Uterus (tissue), 4 donors: ENCODE data around the gene TCF3. TPM values are rescaled to one million over a fixed set of nuclear protein-coding genes. Genes with fewer than 3 reads are reported as not detected.
A peak's percentile ranks its signal among the peaks of the same experiment; 100 is the strongest.

Experiments
- DNase-seq, 2 donors: peaks; one replicate each; pipeline ENCODE4 v3.0.0-alpha.2; 2019 to 2020
- H3K27ac ChIP-seq, 2 donors: fragments of 200-600 bp; sonication (generic); 1 replicate in 1 of 2; 2 replicates in 1 of 2; pipeline ENCODE4 v1.5.1; 2016 to 2018
- H3K27me3 ChIP-seq, 2 donors: fragments of 200-600 bp; sonication (generic); one replicate each; pipeline ENCODE4 v1.5.1; 2018 to 2019; ENCODE audit warnings: control low read depth in 1 of 2
- H3K36me3 ChIP-seq, 2 donors: fragments of 200-600 bp; sonication (generic); one replicate each; pipeline ENCODE4 v1.5.1; 2019; ENCODE audit warnings: control low read depth in 1 of 2
- H3K4me1 ChIP-seq, 2 donors: fragments of 200-600 bp; sonication (generic); one replicate each; pipeline ENCODE4 v1.5.1; 2018 to 2019; ENCODE audit warnings: control low read depth in 1 of 2
- H3K4me3 ChIP-seq, 2 donors: fragments of 200-600 bp; sonication (generic); 1 replicate in 1 of 2; 2 replicates in 1 of 2; pipeline ENCODE4 v1.5.1; 2018 to 2019; ENCODE audit warnings: mild to moderate bottlenecking in 1 of 2
- H3K9me3 ChIP-seq, 2 donors: fragments of 200-600 bp; sonication (generic); one replicate each; pipeline ENCODE4 v1.5.1; 2019; ENCODE audit warnings: control low read depth in 1 of 2
- POLR2A ChIP-seq, 2 donors: fragments of 450-650 bp; IDR thresholded peaks; one replicate each; pipeline ENCODE4 v1.6.1; 2016; ENCODE audit warnings: antibody characterized with exemption in 2 of 2, mild to moderate bottlenecking in 1 of 2, moderate library complexity in 1 of 2
- intact Hi-C: fragments of 100-400 bp; cut with DNase I; formaldehyde crosslinking; loops from one replicate; pipeline ENCODE4 v1.15.1; 2023; ENCODE audit warnings: low total_unique reads
- total RNA-seq, 4 donors: library from RNA; depleted of rRNA in 3 of 4; stranded (reverse); fragments of >200 nt in 3 of 4; gene quantifications; one replicate each; pipeline versions ENCODE4 v1.1.0 to v1.2.4, GENCODE V29; 2014 to 2023
- TF ChIP-seq, protein P1 (sequence below), 4 experiments: fragments of 200-600 bp in 2 of 4; fragments of 450-650 bp in 2 of 4; sonication (generic) in 2 of 4; IDR thresholded peaks; one replicate each; pipeline ENCODE4 v1.5.1; 2016 to 2019; ENCODE audit warnings: antibody characterized with exemption in 4 of 4, mild to moderate bottlenecking in 2 of 4, moderate library complexity in 1 of 4
- donor health status: DM: yes; HTN: yes; CAD: no.

Gene TCF3
- total RNA-seq, 4 donors from 2014 or later: 15.6 to 132 (median 65.7) TPM

DNA sequence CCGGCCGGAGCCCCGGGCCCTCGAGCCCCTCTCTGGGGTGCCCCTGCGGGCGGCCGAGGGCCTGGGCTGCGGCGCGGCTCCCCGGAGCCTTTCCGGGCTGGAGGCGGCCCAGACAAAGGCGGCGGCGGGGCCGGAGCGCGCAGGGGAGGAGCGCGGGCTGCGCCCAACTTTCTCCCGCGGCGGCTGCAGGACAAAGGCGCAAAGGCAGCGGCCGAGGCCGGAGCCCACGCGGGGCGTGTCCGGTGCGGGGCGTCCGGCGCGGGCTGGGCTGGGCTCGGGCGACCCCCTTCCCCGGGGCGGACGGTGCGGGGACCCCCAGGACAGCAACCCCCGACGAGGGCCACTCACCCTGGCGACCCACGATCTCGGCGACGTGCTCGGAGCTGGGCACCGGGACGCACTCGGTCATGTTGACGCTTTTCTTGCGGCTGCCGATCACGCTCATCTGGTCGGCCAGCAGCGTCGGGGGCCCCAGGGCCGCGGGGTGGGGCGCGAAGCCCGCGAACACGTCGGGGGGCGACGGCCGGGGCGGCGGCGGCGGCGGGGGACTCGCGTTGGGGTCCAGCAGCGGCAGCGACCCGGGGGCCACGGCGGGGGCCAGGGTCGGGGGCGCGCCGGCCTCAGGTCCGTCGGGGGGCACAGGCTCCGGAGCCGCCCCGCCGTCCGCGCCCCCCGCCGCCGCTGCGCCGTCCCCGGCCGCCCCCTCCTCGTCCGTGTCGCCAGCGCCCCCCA, 85.1 kb downstream of the TCF3 start:
- peak in 1 of 2 donors; percentile 43 for DNase-seq
- Histone ChIP-seq H3K27me3 (no peaks in the 10 kb centered on the region), H3K9me3 (no peaks in the 10 kb centered on the region), H3K27ac (peak overlapping the region; percentile 75 to 83), H3K4me3 (peak overlapping the region; percentile 41 to 84), H3K4me1 (peaks cover 0 to 15% of the 10 kb centered on the region in 2 donors), H3K36me3 (no peaks in the 10 kb centered on the region)
- intact Hi-C loops: no loop called here
- TF ChIP-seq POLR2A (IDR thresholded peaks at IDR 0.05): no peak
- TF ChIP-seq, protein P1, sequence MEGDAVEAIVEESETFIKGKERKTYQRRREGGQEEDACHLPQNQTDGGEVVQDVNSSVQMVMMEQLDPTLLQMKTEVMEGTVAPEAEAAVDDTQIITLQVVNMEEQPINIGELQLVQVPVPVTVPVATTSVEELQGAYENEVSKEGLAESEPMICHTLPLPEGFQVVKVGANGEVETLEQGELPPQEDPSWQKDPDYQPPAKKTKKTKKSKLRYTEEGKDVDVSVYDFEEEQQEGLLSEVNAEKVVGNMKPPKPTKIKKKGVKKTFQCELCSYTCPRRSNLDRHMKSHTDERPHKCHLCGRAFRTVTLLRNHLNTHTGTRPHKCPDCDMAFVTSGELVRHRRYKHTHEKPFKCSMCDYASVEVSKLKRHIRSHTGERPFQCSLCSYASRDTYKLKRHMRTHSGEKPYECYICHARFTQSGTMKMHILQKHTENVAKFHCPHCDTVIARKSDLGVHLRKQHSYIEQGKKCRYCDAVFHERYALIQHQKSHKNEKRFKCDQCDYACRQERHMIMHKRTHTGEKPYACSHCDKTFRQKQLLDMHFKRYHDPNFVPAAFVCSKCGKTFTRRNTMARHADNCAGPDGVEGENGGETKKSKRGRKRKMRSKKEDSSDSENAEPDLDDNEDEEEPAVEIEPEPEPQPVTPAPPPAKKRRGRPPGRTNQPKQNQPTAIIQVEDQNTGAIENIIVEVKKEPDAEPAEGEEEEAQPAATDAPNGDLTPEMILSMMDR (IDR thresholded peaks at IDR 0.05): no peak

DNA sequence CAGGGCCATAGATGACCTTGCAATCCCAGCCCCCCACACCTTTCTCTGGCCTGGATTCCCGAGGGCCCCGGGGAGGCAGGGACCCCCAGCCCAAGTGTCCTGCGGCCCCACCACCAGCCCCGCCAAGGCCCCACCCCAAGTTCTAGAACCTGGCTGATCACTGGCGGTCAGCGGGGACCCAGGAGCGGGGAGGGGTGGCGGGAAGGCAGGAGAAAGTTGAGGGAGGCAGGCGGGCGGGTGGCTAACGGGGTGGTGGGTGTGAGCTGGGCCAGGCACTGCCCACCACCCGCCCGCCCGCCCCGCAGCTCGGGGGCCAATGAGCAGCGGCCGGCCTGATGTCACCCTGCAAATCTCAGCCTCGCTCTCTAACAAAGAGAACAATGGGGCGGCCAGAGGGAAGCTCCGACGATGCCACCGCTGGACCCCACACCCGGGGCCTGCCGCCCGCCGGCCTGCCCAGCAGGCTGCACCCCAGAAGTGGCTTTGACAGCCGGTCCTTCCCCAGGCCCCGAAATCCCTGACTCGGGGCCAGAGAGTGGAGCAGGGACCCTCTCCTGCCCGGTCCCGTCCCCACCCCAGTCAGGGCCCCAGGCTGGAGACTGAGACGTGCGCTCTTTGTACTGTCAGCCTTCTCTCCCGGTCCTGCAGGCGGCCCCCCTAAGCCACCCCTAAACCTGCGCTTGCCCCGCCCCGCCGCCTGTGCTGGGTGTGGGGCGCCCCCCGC, 85.9 kb downstream of the TCF3 start:
- Histone ChIP-seq H3K27me3 (no peaks in the 10 kb centered on the region), H3K4me3 (peak overlapping the region; percentile 41 to 84), H3K36me3 (no peaks in the 10 kb centered on the region), H3K9me3 (no peaks in the 10 kb centered on the region), H3K27ac (peak overlapping the region; percentile 75 to 83), H3K4me1 (peaks cover 0 to 15% of the 10 kb centered on the region in 2 donors)
- intact Hi-C loops: no loop called here
- peak; percentile 74 to 80 for TF ChIP-seq POLR2A (IDR thresholded peaks at IDR 0.05)
- TF ChIP-seq, protein P1 (IDR thresholded peaks at IDR 0.05): no peak
- DNase-seq: peak; percentile 68 to 78

DNA sequence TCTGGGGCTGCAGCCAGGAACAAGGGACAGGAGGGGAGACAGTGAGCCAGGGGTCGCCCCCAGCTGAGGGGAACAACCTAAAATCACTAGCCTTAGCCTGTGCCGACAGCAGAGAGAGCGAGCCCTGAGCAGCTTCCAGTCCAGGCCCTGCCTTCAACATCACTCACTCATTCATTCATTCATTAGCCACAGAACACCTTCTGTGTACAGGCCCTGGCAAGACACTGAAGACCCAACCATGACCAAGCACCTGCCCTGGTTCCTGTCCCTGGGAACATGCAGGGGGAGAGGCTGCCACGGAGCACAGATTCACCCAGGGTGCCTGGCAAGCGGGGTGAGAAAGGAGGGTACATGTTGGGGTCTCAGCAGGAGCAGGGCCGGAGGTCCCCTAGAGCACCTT, 89.2 kb downstream of the TCF3 start:
- Histone ChIP-seq H3K9me3 (no peaks in the 10 kb centered on the region), H3K27me3 (no peaks in the 10 kb centered on the region), H3K27ac (no peak overlapping the region), H3K4me3 (no peak overlapping the region), H3K4me1 (peaks cover 0 to 12% of the 10 kb centered on the region in 2 donors), H3K36me3 (no peaks in the 10 kb centered on the region)
- TF ChIP-seq POLR2A (IDR thresholded peaks at IDR 0.05): no peak
- TF ChIP-seq, protein P1 (IDR thresholded peaks at IDR 0.05): no peak
- intact Hi-C loops: no loop called here
- DNase-seq: no peak

DNA sequence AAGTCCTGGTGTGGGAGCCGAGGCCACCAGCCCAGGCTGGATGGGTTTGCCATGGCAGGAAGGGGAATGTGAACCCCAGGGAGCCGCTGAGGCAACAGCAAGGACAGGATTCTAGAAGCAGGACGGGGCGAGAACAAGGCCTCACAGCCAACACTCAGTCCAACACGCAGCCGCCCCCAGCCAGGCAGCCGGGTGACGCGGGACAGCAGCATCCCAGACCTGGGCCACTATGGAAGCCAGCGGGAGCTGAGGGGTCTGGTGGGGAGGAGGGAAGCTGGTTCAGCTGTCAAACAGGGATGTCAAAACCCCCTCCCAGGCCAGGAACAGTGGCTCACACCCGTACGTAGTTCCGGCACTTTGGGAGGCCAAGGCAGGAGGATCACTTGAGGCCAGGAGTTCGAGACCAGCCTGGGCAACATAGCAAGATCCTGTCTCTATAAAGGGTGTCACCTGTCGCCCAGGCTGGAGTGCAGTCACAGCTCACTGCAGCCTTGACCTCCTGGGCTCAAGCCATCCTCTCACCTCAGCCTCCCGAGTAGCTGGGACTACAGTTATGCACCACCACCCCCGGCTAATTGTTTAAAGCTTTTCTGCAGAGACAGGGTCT, 91.1 kb downstream of the TCF3 start:
- DNase-seq: no peak
- Histone ChIP-seq H3K4me3 (no peak overlapping the region), H3K4me1 (peaks cover 0 to 9% of the 10 kb centered on the region in 2 donors), H3K36me3 (no peaks in the 10 kb centered on the region), H3K9me3 (no peaks in the 10 kb centered on the region), H3K27ac (no peak overlapping the region), H3K27me3 (no peaks in the 10 kb centered on the region)
- intact Hi-C loops: no loop called here
- no peak for TF ChIP-seq POLR2A (IDR thresholded peaks at IDR 0.05)
- TF ChIP-seq, protein P1 (IDR thresholded peaks at IDR 0.05): no peak
